Activated CD8-positive, alpha-beta memory T cell treated with anti-CD3 and anti-CD28 coated beads, Interleukin-2, amount 50 U/mL, for 48 hours (primary cell): ENCODE results near the gene TRIM65.

Experiments used
- DNase-seq: peaks from one replicate; pipeline ENCODE4 v3.0.0-alpha.2; 2020

The TRIM65 gene, protein sequence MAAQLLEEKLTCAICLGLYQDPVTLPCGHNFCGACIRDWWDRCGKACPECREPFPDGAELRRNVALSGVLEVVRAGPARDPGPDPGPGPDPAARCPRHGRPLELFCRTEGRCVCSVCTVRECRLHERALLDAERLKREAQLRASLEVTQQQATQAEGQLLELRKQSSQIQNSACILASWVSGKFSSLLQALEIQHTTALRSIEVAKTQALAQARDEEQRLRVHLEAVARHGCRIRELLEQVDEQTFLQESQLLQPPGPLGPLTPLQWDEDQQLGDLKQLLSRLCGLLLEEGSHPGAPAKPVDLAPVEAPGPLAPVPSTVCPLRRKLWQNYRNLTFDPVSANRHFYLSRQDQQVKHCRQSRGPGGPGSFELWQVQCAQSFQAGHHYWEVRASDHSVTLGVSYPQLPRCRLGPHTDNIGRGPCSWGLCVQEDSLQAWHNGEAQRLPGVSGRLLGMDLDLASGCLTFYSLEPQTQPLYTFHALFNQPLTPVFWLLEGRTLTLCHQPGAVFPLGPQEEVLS

DNA sequence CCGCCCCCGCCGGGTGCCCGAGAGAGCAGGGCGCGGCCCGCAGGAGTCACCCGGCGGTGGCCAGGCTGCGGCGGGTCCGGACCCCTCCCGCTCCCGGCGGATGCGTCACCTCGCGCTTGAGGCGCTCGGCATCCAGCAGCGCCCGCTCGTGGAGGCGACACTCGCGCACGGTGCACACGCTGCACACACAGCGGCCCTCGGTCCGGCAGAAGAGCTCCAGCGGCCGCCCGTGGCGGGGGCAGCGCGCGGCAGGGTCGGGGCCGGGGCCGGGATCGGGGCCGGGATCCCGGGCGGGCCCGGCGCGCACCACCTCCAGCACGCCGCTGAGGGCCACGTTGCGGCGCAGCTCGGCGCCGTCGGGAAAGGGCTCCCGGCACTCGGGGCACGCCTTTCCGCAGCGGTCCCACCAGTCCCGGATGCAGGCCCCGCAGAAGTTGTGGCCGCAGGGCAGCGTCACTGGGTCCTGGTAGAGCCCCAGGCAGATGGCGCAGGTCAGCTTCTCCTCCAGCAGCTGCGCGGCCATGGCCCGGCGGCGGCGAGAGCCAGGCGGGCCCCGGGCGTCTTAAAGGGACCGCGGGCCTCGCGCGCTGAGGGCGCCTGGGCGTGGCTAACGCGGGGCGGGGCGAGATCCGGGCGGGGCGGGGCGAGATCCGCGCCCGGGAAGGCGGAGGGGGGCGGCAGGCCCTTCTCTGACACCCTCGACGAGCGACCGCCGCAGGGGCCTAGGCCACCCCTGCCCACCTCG, at the start of gene TRIM65:
Gene TRIM65 (minus strand): TSS at position 537 of the 745 bp plus-strand sequence. CDS start 14 bp downstream, at position 523.
- DNase-seq, result peak; percentile 91

DNA sequence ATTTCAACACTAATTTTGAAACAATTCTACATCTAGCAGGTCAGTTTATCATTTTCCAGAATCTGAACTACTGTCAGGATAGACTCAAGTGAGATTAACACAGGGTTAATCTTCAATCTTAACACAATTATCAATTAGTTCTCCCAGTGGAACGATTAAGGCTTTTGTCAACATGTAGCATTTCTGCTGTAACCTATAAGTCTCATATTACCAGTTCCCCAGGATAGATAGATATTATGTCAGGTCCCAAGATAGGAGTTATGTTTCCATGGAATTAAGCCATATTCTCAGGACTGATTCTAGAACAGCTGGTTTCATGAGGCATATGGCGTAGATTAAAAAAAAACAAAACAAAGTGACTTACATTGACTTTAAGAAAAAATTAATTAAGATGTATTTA, 48.5 kb upstream of the TRIM65 start:
- DNase-seq, result no peak

DNA sequence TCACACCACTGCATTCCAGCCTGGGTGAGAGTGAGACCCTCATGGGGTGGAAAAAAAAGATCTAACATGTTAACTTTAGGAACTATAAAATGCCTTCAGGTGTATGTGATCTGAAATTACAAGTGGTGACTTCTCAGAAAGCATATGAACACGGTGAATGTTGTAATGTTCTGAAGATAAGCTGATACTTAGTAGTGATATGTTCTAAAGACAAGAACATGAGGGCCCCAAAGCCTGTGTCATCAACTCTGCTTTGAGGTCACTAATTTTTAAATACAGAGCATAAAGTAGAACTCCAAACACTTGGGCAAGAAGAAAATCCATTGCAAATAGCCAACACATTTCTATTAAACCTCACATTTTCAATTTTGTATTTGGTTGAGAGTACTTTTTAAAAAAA, 46.7 kb upstream of the TRIM65 start:
- no peak for DNase-seq

DNA sequence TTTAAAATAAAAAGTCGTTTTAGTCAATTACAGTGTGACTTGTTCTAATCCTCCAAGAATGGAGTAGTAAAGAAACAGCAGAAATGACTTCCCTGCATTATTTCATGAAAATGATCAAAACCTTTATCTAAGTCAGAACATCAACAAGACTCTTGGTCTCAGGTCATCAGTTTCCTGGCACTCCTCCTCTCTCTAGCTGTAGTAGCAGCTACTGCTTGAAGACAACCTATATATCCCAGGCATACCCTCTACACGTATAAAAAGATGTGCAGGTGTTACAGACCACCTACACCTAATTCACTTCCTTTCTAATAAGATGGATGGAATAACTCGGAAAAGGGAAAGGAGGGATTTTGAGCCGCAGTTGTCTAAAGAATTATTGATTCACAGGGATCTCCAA, 45.7 kb upstream of the TRIM65 start:
- no peak for DNase-seq

DNA sequence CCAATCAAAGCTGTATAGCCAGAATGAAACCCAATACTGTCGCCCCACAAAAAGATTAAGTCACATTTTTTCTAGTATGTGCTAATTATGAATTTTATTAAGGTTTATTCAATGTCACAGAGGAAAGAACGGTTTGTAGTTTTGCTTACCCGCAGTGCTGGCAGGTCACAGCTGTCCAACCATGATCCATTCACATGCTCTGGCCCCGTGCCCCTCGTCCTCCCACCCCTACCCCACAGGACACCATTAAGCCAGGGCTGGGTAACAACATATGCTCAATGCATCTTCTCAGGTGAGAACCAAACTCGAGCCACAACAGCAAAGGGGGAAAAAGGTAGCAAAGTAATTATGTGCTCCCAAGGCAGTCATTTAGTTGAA, 44.7 kb upstream of the TRIM65 start:
- DNase-seq, result no peak

DNA sequence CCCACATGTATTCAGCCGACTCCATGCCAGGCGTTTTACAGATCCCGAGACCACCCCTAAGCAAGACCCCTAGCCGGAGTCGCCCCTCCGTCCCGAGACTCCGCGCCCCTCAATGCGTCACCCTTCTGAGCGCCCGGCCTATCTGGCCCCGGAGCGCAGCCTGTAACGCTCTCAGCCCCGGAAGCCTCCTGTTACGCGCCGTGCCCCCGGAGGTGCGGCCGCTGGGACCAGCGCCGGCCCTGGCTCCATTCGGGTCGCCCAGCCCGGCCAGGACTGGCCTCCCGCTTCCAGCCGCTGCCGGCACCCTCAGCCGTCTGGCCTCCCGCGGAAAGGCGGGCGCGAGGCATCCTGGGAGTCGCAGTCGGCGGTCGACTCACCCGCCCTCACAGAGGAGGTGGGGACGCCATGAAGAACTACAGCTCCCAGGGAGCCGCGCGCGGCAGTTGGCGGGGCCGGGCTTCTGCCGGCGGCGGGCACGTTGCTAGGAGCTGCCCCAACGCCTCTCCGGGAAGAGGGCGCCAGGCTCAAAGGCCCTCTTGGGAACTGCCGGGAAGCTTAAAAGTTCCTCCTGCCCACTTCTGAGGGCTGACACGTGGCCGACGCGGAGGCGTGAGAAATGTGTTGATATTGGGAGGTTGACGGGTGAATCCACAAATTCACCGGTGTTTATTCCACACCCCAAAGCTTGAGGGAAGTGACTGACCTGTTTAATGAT, 44.1 kb upstream of the TRIM65 start, which contains the start of gene FBF1:
Gene FBF1 (minus strand): TSS at position 316 of the 715 bp plus-strand sequence. CDS start 2,893 bp downstream, outside the sequence.
- peak; percentile 94 for DNase-seq

DNA sequence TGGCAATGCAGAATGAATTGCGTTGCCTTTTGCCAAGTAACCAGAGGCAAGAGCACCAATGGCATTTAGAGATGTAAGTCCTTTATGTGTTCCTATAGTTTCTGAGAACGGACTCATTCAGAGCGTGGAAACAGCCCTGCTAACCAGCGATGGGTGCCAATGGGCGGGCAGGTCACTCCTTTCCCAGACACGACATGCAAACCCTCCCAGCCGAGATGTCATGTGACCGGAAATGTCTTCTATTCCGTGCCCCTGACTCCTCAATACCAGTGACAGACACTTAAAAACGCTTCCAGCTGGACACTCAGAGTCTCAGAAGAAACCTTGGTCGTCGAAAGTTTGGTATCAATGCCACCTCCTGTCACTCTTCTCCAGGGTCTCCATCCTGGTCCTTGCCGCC, 40.9 kb upstream of the TRIM65 start:
- no peak for DNase-seq

DNA sequence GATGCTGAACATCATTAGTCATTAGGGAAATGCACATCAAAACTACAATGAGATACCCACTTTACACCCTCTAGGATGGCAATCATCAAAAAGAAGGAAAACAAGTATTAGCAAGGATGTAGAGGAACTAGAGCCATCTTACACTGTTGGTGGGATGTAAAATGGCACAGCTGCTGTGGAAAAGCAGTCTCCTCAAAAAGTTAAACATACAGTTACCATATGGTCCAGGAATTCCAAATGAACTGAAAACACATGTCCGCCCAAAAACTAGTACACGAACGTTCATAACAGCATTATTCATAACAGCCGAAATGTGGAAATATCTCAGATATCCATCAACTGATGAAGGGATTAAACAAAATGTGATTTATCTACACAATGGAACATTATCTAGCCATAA, 37.1 kb upstream of the TRIM65 start:
- no peak for DNase-seq

DNA sequence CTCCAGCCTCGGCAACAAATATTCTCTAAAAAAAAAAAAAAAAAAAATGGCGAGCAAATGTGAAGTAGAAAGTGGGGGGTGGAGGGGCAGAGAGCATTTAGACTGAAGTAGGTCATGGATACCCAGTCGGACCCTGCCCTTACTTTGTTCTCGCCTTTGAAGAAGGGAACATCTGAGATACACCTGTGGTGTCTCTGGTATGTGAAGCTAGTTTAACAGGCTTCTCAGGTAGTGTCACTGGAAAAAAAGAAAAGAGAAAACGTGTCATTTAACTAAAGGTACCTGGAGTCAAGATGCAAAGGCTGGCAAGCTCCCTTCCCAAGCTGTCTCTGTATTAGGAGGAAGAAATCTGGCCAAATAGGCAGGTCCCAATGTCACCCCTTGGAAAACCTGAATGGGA, 36.1 kb upstream of the TRIM65 start:
- no peak for DNase-seq

DNA sequence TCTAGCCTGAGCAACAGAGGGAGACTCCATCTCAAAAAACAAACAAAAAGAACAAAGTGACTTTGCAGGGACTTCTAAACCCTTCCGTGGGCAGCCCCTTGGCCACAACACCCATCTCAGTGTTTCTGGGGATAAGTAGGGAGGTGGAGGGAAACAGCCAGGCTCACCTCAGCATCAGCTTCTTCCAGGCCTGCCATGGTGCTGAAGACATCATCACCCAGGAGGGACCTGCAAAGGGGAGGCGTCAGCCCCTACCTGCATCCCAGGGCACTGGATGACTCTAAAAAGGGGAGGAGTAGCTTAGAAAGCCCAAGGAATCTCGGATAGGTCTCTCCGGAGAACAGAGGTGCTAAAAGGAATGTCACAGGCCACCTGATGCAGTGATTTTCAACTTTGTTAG, 34.3 kb upstream of the TRIM65 start:
- no peak for DNase-seq

DNA sequence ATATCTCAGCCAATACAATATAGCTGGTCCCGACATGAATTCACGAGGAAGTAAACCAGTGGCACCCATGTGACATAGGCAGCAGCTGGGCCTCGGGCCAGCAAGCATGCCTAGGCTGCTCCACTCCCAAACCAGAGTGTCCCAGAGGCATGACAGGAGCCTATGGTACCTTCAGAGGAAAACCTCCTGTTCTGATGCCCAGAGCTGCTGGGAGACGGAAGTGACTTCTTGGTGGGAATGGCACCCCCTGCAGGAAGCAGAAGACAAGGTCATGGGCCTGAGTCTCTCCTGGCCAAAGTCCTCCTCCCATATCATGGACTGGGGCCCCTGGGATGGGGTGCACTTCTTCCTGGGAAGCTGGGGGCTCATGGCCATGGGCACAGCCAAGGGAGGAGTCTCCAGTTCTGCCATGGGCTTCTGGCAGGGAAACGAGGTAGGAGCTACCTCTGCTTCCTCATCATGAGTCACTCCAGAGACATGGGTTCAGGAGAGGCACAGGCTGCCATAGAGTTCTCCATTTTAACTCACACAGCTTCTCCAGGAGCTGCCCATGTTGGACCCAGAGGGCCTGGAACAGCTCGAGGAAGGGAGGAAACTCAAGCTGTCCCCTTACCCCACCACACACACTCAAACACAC, 30.7 kb upstream of the TRIM65 start:
- no peak for DNase-seq

DNA sequence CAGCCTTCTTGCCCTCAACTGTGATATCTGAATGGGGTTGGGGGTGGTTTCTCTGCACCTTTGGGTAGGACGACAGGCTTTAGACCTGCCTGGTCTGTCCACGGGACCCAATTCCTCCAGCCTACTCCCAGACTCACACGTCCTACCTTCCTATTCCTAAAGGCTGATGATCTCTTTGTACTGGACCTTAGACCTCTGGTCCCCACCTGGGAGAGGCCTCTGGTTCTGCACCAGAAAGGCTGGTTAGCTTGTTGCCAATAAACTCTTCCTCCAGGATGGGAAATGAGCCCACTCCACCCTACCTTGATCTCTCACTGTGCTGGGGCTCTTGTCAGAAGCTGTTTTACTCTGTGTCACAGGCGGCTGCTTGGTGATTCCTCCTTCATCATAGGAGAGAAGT, 29.7 kb upstream of the TRIM65 start:
- no peak for DNase-seq

DNA sequence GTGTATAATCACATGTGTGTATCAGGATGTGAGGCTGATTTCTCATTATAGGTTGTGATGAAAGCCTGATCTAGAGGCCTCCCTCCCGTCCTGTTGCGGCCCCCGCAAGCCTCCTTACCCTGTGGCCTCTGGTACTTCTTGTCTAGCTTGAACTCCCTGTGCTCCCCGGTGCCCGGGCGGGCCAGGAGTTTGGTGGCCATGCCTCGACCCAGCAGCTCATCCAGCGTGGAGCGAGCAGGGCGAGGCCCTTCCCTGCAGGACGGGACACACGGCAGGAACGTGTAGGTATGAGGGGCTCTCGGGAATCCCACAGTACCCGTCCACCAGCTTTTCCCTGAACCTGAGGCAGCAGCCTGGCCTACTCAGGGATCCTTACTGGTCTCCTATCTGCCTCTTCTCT, 29.2 kb upstream of the TRIM65 start:
- no peak for DNase-seq

DNA sequence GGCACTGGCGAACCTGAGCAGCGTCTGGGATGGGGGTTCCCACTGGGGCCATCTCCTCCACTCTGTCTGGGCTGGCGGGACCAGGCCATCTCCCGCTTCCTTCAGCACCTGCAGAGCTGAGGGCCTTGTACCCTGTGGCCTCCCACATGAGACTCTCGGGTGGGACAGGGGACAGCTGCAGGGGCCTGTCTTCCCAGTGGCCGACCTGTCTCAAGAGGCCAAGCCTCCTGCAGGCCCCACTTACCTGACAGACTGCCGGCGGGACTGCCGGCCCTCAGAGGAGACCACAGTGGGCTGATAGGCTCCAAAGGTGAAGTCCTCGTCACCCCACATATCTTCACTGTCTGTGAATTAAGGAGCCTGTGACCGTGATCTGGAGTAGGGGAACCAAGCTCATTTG, 28.4 kb upstream of the TRIM65 start:
- DNase-seq, result no peak

DNA sequence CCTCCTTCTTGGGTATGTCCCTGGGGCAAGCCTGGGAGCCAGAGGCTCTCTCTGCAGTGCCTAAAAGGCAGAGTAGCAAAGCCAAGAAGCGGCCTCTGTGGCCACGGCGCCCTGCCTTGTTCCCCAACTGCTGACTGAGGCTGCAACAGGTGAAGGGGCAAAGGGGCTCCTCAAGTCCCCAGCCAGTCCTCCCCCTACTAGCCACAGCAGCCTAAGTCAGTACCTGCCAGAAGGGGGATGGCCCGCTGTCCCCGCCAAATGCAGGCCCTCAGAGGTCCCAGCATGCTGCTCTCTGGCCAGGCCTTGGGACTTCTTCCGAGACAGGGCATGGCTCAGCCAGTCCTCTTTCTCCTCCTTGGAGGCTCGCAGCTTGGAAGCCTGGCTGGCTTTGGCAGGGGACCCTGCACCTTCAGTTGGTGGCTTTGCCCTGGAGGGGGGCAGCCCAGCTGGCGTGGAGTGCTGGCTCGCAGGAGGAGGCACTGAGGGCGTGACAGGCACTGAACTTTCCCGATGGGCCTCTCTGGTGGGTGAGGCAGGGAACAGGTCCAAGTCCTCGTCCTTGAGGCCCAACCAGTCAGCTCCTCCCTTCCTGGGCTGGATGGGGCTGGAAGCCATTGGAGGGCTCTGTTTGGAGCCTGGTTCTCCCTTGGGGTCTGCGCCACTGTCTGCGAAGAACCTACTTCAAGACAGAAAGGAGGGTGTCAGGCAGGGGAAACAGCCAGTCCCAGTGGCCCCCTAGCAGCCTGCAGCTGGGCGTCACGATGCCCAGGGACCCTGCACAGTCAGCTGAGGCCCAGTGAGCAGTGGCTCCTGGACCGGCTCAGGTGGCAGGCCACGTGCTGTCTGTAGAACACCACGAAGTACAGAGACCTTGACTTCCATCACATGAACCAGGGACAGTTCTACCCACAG, 26.5 kb upstream of the TRIM65 start:
- no peak for DNase-seq

DNA sequence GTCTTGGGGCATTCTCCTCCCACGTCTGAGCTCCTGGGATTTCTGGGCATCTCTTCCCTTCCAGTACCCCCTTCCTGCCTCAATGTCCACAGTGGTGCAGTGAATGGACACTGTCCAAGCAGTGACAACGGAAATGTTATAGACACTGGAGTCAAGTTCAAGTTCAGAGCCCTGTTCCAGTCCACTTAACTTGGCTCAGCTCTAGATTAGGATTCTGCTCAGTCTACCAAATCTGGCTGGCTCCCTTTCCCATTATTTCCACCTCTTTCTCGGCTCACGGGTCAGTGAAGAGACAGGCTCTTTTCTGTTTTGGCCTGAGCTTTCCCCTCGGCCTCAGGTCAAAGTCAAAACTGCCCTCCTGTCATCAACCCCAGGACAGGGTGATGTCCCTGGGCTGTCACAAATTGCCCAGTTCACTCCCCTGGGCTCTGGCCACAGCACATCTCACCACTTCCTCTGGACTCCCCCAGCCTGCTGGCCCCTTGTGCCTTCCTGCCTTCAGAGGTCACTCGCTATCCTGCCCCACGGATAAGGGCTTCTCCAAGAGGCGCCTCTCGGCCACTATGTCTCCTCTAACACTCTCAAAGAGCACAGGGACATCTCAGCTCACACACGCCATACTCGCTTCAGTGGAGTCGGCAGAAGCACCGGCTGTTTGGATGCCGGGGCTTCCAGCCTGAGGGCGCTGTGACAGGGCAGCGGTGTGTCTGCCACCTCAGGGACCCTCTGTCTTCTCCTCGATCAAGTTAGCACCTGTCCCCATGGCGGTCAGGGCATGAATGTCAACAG, 25.6 kb upstream of the TRIM65 start:
- no peak for DNase-seq

DNA sequence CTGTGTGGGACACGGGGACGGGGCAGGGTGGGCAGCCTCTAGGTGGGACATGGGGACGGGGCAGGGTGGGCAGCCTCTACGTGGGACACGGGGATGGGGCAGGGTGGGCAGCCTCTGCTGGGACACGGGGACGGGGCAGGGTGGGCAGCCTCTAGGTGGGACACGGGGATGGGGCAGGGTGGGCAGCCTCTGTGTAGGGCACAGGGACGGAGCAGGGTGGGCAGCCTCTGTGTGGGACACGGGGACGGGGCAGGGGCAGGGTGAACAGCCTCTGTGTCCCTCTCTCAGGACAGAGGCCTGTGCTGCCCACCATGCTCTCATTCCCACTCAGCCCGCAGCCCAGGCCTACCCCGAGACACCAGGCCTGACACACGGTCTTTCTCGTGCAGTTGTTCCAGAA, 24.8 kb upstream of the TRIM65 start:
- no peak for DNase-seq

DNA sequence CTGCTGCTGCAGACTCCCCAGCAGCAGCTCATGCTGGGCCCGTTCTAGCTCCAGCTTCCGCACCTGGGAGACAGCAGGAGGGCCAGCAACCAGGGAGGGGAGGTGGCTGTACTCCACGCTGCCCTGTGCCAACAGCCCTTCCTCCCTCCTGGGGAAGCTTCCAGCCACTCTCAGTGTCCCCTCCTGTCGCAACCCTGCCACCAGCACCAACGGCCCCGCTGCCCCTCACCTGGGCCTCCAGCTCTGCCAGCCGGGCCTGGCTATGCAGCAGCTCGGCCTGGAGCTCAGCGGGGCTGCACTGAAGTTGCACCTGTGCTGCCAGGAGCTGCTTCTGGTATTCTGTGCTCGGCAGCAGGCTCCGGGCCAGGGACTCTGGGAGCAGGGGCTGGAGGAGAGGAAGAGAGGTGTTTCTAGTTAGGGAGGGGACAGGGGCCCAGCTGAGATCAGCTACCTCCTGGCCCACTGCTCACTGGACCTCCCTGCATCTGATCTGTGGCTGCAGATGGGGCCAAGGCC, 23.4 kb upstream of the TRIM65 start:
- DNase-seq, result no peak

DNA sequence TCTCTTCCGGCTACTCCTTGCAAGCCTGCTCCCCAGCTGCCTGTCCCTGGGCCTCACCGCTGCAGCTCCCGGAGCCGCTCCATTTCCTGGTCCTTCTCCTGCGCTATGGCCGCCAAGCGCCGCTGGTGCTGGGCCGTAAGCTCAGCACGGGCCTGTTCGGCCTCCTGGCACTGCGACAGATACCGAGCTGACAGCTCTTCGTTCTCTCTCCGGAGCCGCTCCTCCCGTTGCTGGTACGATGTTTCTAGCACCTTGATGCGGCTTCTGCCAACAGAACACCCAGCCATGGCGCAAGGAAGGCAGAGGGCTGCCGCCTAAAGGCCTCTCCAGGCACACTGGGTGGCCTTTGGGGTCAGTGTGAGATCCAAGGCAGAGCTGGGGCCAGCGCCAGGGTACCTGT, 22.9 kb upstream of the TRIM65 start:
- DNase-seq, result no peak

DNA sequence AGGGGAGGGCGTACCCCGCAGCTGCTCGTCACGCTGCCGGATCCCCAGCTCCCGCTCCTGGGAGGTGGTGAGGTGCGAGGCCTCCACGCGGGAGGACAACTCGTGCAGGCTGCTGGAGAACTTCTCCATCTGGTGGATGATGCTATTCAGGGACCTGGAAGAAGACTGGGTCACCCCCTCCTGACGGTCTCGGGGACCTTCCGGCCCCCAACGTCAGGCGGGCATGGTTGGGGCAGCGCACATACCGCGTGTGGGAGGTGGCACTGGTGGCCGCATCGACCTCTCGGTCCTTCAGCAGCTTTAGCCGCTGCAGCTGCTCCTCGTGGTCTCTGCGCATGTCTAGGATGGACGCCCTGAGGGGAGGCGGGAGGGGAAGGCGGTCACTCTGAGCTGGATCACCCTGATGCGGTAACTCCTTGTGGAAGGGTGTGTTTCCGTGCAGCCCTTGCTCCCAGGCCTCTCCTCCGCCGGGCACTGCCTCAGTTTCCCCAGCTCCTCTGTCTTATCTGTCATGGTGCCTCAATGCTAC, 21.2 kb upstream of the TRIM65 start:
- DNase-seq, result no peak
